Stimulated activated CD8-positive, alpha-beta memory T cell treated with anti-CD3 and anti-CD28 coated beads, Interleukin-12 subunit alpha, Interleukin-12 subunit beta, amount 100 ng/mL, for 1 hour (primary cell): ENCODE data around the gene JAG1.
"Not testable (repeated sequence)": the region's sequence is repeated elsewhere in the genome, so short reads cannot be mapped to it uniquely, and the experiment has no call there.

Experiments
- DNase-seq: peaks from one replicate; pipeline ENCODE4 v3.0.0-alpha.2; 2020; ENCODE audit warnings: low read depth

Gene JAG1

GRCh38 chr20:10636326-10636818 lies 37.4 kb downstream of the JAG1 start:
- no peak for DNase-seq

DNA sequence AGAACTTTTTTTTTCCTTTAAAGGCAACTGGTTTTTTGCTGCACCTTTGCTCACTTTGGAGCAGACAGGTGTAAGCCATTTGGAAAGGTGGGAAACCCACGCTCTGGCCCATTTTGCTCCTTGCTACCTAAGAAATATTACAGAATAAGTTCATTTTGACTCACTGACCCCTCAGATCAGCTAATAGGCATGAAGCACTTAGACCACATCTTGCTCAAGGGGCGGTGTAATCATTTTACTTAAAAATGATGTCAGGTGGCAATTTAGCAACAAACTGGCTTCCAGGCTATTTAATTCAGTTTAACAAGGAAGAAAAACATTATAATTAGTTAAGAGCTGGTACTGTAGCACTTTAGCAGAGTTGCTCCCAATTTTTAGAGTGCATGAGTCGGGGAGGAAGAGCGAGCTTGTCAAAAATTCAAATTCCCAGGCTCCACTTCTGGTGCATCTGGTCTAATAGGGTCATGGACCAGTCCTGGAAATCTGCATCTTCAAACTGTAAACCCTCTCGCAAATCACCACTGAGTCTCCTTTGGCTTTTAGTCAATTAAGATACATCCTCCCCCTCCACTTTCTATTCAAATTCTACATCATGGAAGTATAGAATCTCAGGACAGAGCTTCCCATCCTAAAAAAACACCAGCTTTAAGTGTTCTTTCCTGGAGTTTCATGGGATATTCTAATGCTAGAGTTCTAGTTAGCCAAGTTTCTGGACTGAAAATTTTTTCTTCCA lies 38.2 kb downstream of the JAG1 start:
- no peak for DNase-seq

GRCh38 chr20:10634683-10635411 lies 39.0 kb downstream of the JAG1 start:
- DNase-seq: no peak

- DNase-seq: no peak
These were observed 39.6 kb downstream of the JAG1 start for GRCh38 chr20:10634211-10634610.

GRCh38 chr20:10633718-10634117 lies 40.1 kb downstream of the JAG1 start:
- no peak for DNase-seq

GRCh38 chr20:10632721-10633509 lies 40.9 kb downstream of the JAG1 start:
- no peak for DNase-seq

GRCh38 chr20:10631126-10631525 lies 42.7 kb downstream of the JAG1 start:
- no peak for DNase-seq

DNA sequence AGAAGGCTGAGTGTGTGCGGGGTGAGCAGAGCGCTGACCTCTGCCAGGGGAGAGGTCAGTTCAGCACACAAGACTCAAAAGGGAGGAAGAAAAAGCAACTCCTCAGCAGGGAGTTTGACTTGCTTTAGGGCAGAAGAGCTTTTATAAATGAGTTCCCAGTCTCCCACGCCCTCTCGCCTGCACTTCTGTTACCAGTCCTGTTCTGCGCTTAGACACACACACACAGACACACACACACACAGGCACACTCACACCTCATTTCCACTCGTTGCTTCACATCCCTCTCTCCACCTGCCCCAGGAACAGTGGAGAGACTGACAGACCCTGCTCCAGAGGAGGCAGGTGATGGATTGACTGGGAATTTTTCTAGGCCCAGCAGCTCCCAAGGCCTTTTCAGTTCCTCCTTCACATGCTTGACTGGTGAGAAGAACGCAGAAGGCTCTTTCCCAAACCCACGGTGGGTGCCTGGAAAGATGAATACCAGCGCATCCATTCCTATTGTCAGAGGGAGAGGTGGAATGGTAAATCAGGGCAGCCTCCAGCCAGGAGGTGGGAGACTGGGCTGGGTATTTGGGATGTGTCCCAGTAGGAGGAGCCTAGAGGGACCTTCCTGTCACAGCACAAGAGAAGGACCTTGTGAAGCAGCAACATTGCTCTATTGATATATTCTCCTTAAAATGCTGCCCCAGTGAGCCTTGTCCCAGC lies 43.7 kb downstream of the JAG1 start:
- no peak for DNase-seq

DNA sequence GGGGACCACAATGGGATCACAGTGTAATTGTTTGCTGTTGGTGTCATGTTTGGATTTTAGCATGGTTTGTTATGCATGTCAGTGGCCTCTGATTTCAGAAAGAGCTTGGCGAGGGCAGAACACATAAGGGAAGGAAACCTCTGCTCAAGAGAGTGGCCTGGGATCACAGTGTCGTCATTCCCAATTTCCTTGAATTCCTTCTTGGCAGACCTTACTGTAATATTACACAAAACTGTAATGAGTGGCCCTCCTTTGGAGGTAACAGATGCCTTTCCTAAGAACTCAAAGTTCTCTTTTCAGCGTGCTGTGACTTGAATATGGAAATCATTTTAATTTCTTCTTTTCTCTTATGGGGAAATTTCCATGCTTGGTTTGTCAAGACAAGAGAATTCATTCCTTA lies 46.9 kb downstream of the JAG1 start:
- DNase-seq: no peak

- DNase-seq: no peak
These were observed 48.2 kb downstream of the JAG1 start for GRCh38 chr20:10625641-10626040.

- no peak for DNase-seq
These were observed 51.0 kb downstream of the JAG1 start for GRCh38 chr20:10622657-10623418.

GRCh38 chr20:10621149-10621548 lies 52.6 kb downstream of the JAG1 start:
- no peak for DNase-seq

- DNase-seq: no peak
These were observed 54.4 kb downstream of the JAG1 start for GRCh38 chr20:10619427-10619826.

DNA sequence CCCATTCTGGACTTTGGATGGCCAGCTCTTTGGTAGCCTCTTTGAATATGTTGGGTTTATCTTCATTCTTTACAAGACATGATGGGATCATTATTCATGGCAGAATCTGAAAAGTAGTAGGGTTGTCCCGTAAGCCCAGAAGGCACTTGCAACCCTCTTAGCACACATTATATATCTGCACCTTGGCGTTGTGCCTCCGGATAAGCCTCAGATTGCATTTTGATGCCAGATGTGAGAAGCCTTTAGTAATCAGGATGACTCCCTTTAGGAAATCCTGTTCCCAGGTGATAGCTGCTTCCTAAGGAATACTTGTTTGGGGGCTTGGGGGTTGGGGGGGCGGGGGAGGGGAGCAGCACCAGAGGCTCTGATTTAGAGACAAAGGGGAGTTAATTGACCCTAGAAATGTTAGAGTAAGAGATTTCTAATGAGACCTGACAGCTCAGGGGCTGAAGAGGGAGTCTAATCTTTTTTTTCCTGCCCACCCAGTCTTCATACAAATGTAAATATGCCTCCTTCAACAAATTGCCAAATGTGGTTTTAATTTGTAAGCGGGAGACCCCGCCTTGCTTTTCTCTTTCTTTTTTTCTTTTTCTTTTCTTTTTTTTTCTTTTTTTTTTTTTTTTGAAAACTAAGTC lies 55.1 kb downstream of the JAG1 start:
- DNase-seq: no peak

DNA sequence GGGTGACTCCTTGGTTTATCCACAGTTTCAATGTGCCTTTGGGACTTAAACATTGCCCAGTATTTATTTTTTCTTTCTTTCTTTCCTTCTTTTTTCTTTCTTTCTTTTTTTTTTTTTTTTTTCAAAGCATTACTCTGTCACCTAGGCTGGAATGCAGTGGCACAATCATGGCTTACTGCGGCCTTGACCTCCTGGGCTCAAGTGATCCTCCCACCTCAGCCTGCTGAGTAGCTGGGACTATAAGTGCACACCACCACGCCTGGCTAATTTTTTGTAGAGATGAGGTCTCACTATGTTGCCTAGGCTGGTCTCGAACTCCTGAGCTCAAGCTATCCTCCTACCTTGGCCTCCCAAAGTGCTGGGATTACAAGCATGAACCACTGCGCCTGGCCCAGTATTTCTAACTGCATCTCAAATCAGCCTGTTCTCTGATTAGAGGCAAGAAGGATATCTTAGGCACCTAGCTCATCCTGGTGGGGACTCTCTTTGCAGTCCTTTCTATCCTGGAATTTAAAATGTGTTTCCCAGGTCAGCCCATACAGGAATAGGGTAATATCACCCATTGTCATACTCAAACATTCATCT lies 56.2 kb downstream of the JAG1 start:
- not testable (repeated sequence) for DNase-seq

DNA sequence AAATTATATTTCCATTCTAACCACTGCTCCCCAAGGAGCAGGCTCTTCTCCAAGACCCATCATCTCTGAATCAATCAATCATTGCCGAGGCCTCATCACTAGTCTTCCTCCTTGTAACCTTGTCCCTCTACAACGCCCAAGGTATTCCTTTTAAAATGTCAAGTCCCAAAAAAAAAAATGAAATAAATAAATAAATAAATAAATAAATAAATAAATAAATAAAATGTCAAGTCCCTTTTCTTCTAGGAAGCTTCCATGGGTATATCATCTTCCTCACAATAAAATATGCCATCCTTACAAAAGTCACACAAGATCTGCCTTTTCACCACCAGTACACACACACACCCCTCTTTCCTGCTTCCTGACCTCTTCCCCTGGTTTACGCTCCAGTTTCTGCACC lies 57.6 kb downstream of the JAG1 start:
- no peak for DNase-seq

DNA sequence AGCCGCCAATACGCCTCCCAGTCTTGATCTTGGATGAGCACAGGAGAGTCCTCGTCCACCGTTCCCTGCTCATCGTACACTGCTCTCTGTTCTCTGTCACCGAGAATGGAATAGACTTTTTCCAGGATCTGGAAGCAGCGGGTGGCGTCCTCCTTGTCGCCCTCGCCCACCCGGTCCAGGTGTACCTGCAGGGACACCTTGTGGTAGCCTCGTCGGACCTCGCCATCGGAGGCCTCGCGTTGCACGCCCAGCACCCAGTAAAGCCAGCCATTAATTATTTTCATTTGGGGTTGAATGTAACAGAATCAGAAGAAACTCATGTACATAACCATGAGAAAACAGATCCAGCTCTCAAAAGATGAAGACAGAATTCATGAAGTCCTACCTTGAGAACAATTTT lies 59.9 kb downstream of the JAG1 start:
- no peak for DNase-seq

DNA sequence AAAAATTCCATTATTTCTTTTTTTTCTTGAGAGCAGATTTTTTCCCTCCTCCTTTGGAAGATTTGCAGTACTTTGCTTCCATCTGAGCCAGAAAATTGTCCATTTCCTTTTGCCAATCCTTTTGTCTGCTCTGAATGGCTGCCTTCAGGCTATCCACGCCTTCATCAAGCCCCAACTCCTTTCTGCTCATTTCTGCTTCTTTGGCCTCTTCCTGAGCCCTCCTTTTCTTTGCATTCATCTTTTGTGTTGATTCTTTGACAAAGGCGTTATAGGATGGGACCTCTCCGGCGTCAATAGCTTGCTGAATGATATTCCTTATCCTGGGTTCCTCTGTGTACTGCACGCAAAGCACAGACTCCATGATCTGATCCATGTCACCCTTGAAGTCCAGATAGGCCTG lies 60.4 kb downstream of the JAG1 start:
- not testable (repeated sequence) for DNase-seq

DNA sequence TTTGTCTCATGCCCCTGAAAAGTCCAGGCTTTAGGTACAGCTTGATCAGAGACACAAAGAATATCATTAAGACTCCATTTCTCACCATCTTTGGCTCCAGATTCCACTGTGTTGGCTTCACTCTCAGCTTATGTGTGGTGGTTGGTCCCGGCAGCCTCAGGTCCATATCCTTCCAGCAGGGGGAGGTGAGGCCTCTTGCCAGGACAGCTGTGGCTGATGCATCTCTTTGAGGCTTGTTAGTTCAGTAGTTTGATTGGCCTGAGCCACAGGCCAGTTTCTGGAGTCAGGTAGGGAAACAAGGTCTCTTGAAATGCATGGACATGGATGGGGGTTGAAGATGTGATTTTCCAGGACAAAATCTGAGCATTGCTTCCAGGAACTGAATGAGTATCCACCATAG lies 62.4 kb downstream of the JAG1 start:
- no peak for DNase-seq

GRCh38 chr20:10610251-10610650 lies 63.5 kb downstream of the JAG1 start:
- no peak for DNase-seq
